ENCODE measurements around the gene VAPB.

The VAPB gene

GRCh38 chr20:58441723-58442122, 52.7 kb downstream of the VAPB start:
- TF ChIP-seq CTCF (IDR thresholded peaks at IDR 0.05; ENCODE audit: insufficient read depth, low read depth, low read length, missing control alignments) = no peak
- no peak for DNase-seq (ENCODE audit: low read depth)
- no peak overlapping the region for H3K4me3 ChIP-seq (ENCODE audit: low read depth, low read length)

GRCh38 chr20:58444746-58445255, 55.8 kb downstream of the VAPB start:
- TF ChIP-seq CTCF (IDR thresholded peaks at IDR 0.05; ENCODE audit: insufficient read depth, low read depth, low read length, missing control alignments) = no peak
- no peak for DNase-seq (ENCODE audit: low read depth)

GRCh38 chr20:58446264-58446959, 57.4 kb downstream of the VAPB start:
- no peak for DNase-seq (ENCODE audit: low read depth)
- H3K4me3 ChIP-seq (ENCODE audit: low read depth, low read length) = no peak overlapping the region
- TF ChIP-seq CTCF (IDR thresholded peaks at IDR 0.05; ENCODE audit: insufficient read depth, low read depth, low read length, missing control alignments) = no peak

More at GRCh38 chr20:58444746-58445255, 55.8 kb downstream of the VAPB start:
- no peak overlapping the region for H3K4me3 ChIP-seq (ENCODE audit: low read depth, low read length)

GRCh38 chr20:58446960-58447265, 57.9 kb downstream of the VAPB start:
- no peak for DNase-seq (ENCODE audit: low read depth)
- no peak for TF ChIP-seq CTCF (IDR thresholded peaks at IDR 0.05; ENCODE audit: insufficient read depth, low read depth, low read length, missing control alignments)
- no peak overlapping the region for H3K4me3 ChIP-seq (ENCODE audit: low read depth, low read length)

DNA sequence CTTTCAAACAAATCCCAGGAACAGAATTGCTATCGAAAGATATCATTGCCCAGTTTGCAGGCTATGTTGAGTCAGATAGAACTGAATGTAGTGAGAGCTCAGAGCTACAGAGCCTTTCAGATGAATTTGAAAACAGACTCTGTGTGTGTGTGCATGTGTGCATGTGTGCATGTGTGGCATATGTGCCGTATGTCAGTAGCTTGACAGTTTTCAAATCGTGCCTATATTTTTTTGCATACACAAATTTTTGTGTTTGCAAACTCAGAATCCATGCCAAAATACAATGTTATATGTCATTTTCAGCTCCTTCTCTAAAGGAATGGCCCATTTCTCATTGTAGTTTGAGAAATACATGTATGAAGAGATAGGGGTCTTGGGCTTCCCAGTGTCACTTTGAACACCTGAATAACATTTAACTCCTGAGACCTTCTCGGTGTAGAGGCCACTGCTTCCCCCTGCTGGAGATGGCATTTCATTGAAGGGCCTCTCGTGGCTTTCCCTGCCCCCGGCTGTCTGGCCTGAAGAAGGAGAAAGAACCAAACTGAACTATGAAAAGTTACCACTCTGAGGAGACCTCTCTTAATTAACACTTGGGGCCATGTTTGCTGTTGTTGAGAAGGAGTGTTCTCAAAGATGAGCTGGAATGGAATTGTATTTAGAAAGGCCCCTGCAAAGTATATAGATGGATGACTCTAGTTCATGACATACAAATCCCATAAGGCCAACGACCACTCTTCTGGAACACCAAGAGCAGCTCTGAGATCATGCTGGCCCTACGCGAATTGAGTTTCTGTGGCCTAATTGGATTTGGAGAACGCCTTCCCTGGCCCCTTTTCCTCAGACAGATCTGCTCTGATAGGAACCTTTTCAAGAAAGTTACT, 58.7 kb downstream of the VAPB start:
- peak; percentile 68 for DNase-seq (ENCODE audit: low read depth)
- H3K4me3 ChIP-seq (ENCODE audit: low read depth, low read length) = no peak overlapping the region
- peak; percentile 68 for TF ChIP-seq CTCF (IDR thresholded peaks at IDR 0.05; ENCODE audit: insufficient read depth, low read depth, low read length, missing control alignments)

- DNase-seq (ENCODE audit: low read depth) = no peak
- no peak overlapping the region for H3K4me3 ChIP-seq (ENCODE audit: low read depth, low read length)
- no peak for TF ChIP-seq CTCF (IDR thresholded peaks at IDR 0.05; ENCODE audit: insufficient read depth, low read depth, low read length, missing control alignments)
Observed at GRCh38 chr20:58448958-58449357, 59.9 kb downstream of the VAPB start.
